Endometrial microvascular endothelial cells (primary cell): ENCODE data around the gene ZNF485. TPM values are rescaled to one million over a fixed set of nuclear protein-coding genes. Genes with fewer than 3 reads are reported as not detected.

Experiments
- in situ Hi-C: cut with HindIII; loops from 2 replicates; pipeline ENCODE4 v1.10.0; 2017; ENCODE audit warnings: low sequenced_read_pairs, low pct_unique_long_range_greater_than_20kb; ENCODE audit errors: inconsistent ontology term
- total RNA-seq: library from RNA; depleted of rRNA; stranded (reverse); fragments of >200 nt; gene quantifications from one replicate; pipeline ENCODE4 v1.2.3, GENCODE V29; 2015; ENCODE audit errors: inconsistent ontology term

Gene ZNF485
- total RNA-seq, 1 donor from 2014 or later: 1.8 TPM

DNA sequence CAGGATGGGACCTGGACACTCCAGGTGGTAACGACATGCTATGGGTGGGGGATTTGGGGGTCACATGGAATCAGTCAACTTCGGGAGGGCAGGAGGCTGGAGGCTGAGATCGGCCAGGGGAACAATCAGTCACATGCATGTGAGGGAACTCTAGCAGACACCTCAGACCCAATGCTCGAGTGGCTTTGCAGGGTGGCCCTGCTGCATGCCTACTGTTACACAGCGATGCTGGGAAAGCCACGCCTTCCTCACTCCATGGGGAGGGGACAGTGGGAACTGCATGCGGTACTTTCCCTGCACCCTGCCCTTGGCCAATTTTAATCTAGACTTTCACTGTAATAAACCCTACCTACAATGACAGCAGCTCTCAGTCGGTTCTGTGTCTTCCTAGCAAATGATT, 49.1 kb downstream of the ZNF485 start:
- in situ Hi-C loops: no loop called here

DNA sequence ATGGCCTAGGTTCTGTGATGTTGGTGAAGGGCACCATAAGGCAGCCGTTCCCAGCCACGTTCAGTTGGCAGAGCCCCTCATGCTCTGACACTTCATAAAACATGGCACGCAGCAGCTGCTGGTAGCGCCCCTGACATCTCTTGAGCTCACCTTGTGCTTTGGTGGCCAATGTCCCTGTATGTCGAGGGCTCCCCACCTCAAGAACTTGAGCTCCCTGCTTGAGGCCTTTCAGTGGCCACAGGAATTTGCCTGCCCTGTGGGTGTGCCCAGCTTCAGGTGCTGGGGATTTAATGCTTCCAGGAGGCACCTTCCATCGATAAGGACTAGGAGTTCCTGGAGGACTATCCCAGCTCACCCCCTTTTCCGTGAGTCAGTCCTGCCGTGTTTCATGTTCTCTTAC, 52.0 kb downstream of the ZNF485 start:
- in situ Hi-C loops: no loop called here

DNA sequence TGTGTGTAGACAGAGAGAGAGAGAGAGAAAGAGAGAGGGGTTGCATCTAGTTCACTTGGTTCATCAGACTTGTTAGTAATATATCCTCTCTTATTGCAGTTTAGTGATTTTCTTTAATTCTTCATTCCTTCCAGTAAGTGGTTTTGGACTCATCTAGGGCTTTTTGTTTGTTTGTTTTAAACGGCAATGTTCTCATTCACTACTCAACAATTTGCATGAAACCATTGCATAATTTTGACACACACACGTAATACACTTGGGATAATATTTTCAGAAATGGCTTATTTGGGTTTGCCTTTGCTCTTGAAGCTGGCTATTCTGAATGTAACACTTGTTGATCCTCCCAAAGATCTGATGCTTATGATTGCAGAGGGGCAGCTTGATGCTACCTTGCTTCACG, 58.8 kb downstream of the ZNF485 start:
- in situ Hi-C loops: no loop called here

DNA sequence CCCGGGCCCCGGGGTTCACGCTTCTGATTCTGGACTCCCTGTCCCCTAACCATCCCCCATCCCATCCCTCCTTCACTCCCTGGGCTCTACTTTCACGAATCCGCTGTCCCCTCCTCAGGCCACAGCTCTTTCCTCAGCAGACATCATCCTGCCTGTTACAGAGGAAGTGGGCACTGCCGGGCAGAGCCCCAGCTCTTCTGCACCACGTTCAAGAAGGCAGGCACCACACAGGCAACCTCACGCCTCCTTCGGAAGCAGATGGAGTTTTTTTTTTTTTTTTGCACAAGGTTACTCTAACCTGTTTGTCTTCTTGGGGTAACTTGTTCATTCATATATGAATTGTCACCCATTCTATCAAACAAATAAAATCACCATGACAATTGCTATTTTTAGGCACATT, 60.3 kb downstream of the ZNF485 start:
- in situ Hi-C loops: no loop called here

DNA sequence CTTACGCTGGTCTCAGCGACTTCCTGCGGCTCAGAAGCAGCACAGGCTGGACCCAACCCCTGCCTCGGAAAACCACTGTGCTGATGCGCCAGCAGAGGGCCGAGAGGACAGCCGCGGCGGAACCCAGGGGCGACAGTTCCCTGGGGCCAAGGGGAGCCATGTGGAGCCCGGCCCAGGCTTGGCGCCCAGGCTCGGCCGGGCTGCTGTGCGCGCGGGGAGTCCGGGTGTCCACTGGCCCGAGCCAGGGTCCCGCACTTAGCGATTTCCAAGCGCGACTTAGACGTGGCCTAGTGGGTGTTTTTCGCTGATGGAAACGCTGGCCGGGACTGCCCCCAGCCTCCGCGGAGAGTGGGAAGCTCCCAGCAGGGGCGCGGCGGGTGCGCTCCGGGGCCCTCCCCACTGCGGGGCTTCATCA, 61.1 kb downstream of the ZNF485 start:
- in situ Hi-C loops: no loop called here

Other genes starting within 250 kb of the ZNF485 start
- gene FXYD4, start 234.8 kb upstream of the ZNF485 start, total RNA-seq: not detected
- gene HNRNPF, start 197.3 kb upstream of the ZNF485 start, total RNA-seq: 235 TPM
- 0.09 TPM for gene ZNF487, start 169.3 kb upstream of the ZNF485 start, total RNA-seq
- gene ZNF239, start 31.8 kb upstream of the ZNF485 start, total RNA-seq: 4.7 TPM
- 30.2 TPM for gene ZNF32, start 42.4 kb downstream of the ZNF485 start, total RNA-seq